ENCODE measurements around the gene DAND5.

GRCh38 chr19:12938779-12939601 lies 30.4 kb upstream of the DAND5 start:
- TF ChIP-seq CTCF (conservative IDR thresholded peaks at IDR 0.05; ENCODE audit: low read length) (peak; percentile 13; the same call in 1 of the 2 replicates), EZH2phosphoT487 (IDR thresholded peaks at IDR 0.05; ENCODE audit: borderline replicate concordance) (no peak)
